IMR-90 (cell line): ENCODE results near the gene OSBPL1A. TPM values are rescaled to one million over a fixed set of nuclear protein-coding genes. Genes with fewer than 3 reads are reported as not detected.

Source experiments
- ATAC-seq: fragments of 200-7000 bp; cut with Tn5 transposase; 2 replicates; pipeline ENCODE4 v1.9.1; 2020; ENCODE audit warnings: low read depth, mild to moderate bottlenecking, moderate library complexity
- BruUV-seq: library from RNA; stranded (reverse); fragments of 400-500 nt; replicated peaks from 2 replicates; lab custom pipeline; 2021; lab: Mats Ljungman, UMichigan
- CTCF ChIA-PET: fragments of 300-600 bp; formaldehyde crosslinking; extraction: SDS; loops from one replicate; lab custom pipeline; 2021; ENCODE audit warnings: antibody characterized with exemption; lab: Yijun Ruan, JAX
- POLR2A ChIA-PET: fragments of 300-600 bp; sonication (Branson Sonifier 250); formaldehyde crosslinking; loops from one replicate; lab custom pipeline; 2022; ENCODE audit warnings: antibody characterized with exemption; ENCODE audit not compliant: unreplicated experiment; lab: Charles Lee
- DNase-seq: peaks from one replicate; pipeline ENCODE4 v3.0.0; 2013
- H2AFZ ChIP-seq: replicated peaks from 2 replicates; pipeline ENCODE3; 2013; ENCODE audit warnings: low read length, mild to moderate bottlenecking; ENCODE audit not compliant: poor library complexity
- H2AK5ac ChIP-seq: 2 replicates; pipeline ENCODE4 v1.6.1; 2013; ENCODE audit warnings: low read depth, low read length, inconsistent platforms
- H2AK9ac ChIP-seq: replicated peaks from 2 replicates; pipeline ENCODE3; 2013; ENCODE audit warnings: mild to moderate bottlenecking, low read depth, low read length, moderate library complexity; ENCODE audit not compliant: poor library complexity
- H2BK120ac ChIP-seq: 2 replicates; pipeline ENCODE4 v1.6.1; 2013; ENCODE audit warnings: low read depth, low read length, inconsistent platforms
- H2BK15ac ChIP-seq: 3 replicates; pipeline ENCODE4 v1.6.1; 2013; ENCODE audit warnings: low read depth, low read length, inconsistent platforms
- H2BK20ac ChIP-seq: 2 replicates; pipeline ENCODE4 v1.6.1; 2013; ENCODE audit warnings: low read depth, mild to moderate bottlenecking, inconsistent platforms, low read length, moderate library complexity
- H2BK5ac ChIP-seq: 2 replicates; pipeline ENCODE4 v1.6.1; 2013; ENCODE audit warnings: mild to moderate bottlenecking, low read depth, low read length, inconsistent platforms; ENCODE audit not compliant: poor library complexity, severe bottlenecking
- H3K14ac ChIP-seq: replicated peaks from 2 replicates; pipeline ENCODE4 v1.6.1; 2013; ENCODE audit warnings: low read depth, low read length, inconsistent platforms
- H3K18ac ChIP-seq: 2 replicates; pipeline ENCODE4 v1.6.1; 2013; ENCODE audit warnings: low read depth, low read length, control low read depth
- H3K23ac ChIP-seq: 2 replicates; pipeline ENCODE4 v1.6.1; 2013; ENCODE audit warnings: low read depth, low read length, inconsistent platforms
- H3K27ac ChIP-seq: 2 replicates; pipeline ENCODE4 v1.5.1; 2013; ENCODE audit warnings: mild to moderate bottlenecking, control low read depth, low read length; ENCODE audit not compliant: insufficient read depth
- H3K27me3 ChIP-seq: 2 replicates; pipeline ENCODE4 v1.6.1; 2013; ENCODE audit warnings: low read length; ENCODE audit not compliant: control insufficient read depth, insufficient read depth
- H3K36me3 ChIP-seq: 2 replicates; pipeline ENCODE4 v1.6.1; 2013; ENCODE audit warnings: low read length, mixed read lengths; ENCODE audit not compliant: control insufficient read depth, insufficient read depth
- H3K4ac ChIP-seq: 2 replicates; pipeline ENCODE4 v1.6.1; 2013; ENCODE audit warnings: low read depth, low read length, inconsistent platforms
- H3K4me1 ChIP-seq: 2 replicates; pipeline ENCODE4 v1.6.1; 2013; ENCODE audit warnings: low read length, mixed read lengths; ENCODE audit not compliant: control insufficient read depth, insufficient read depth
- H3K4me2 ChIP-seq: 2 replicates; pipeline ENCODE4 v1.6.1; 2013; ENCODE audit warnings: low read depth, mild to moderate bottlenecking, control low read depth, low read length, moderate library complexity
- H3K4me3 ChIP-seq: 2 replicates; pipeline ENCODE4 v1.5.1; 2013; ENCODE audit warnings: low read depth, mild to moderate bottlenecking, control low read depth, low read length, moderate library complexity; ENCODE audit not compliant: insufficient read depth
- H3K56ac ChIP-seq: 2 replicates; pipeline ENCODE4 v1.6.1; 2013; ENCODE audit warnings: low read length, inconsistent platforms; ENCODE audit not compliant: insufficient read depth; ENCODE audit errors: extremely low read depth
- H3K79me1 ChIP-seq, 2 experiments: 2 replicates each; pipeline ENCODE4 v1.6.1; 2013; ENCODE audit warnings: low read length in 2 of 2, inconsistent platforms in 1 of 2, low read depth in 1 of 2
- H3K9ac ChIP-seq: 2 replicates; pipeline ENCODE4 v1.6.1; 2013; ENCODE audit warnings: low read depth, low read length, control low read depth
- H3K9me1 ChIP-seq: 2 replicates; pipeline ENCODE4 v1.6.1; 2013; ENCODE audit warnings: low read length, inconsistent platforms; ENCODE audit not compliant: insufficient read depth
- H3K9me3 ChIP-seq: 2 replicates; pipeline ENCODE4 v1.6.1; 2013; ENCODE audit warnings: low read length; ENCODE audit not compliant: control insufficient read depth, insufficient read depth
- H4K20me1 ChIP-seq: 2 replicates; pipeline ENCODE4 v1.6.1; 2013; ENCODE audit warnings: low read length, inconsistent platforms; ENCODE audit not compliant: insufficient read depth
- H4K5ac ChIP-seq: 2 replicates; pipeline ENCODE4 v1.6.1; 2013; ENCODE audit warnings: mild to moderate bottlenecking, low read depth, low read length, control low read depth
- H4K8ac ChIP-seq, 2 experiments: 2 replicates each; pipeline ENCODE4 v1.6.1; 2013; ENCODE audit warnings: low read depth in 2 of 2, low read length in 2 of 2, control low read depth in 1 of 2, inconsistent platforms in 1 of 2
- H4K91ac ChIP-seq: 2 replicates; pipeline ENCODE4 v1.6.1; 2013; ENCODE audit warnings: low read depth, low read length, inconsistent platforms; ENCODE audit not compliant: insufficient read depth
- BHLHE40 ChIP-seq: fragments of 150-350 bp; IDR thresholded peaks from 2 replicates; pipeline ENCODE4 v1.6.1; 2016; ENCODE audit warnings: mild to moderate bottlenecking, low read depth, low read length
- ELK1 ChIP-seq: fragments of 150-350 bp; IDR thresholded peaks from 2 replicates; pipeline ENCODE4 v1.6.1; 2016; ENCODE audit warnings: low read depth, mild to moderate bottlenecking, low read length, moderate library complexity, borderline replicate concordance
- FOS ChIP-seq: fragments of 150-350 bp; IDR thresholded peaks from 2 replicates; pipeline ENCODE4 v1.6.1; 2016; ENCODE audit warnings: low read depth, low read length
- MAZ ChIP-seq: IDR thresholded peaks from 2 replicates; pipeline ENCODE4 v1.6.1; 2012; ENCODE audit warnings: low read depth, mild to moderate bottlenecking, low read length, improper control_type of control experiment, moderate library complexity, borderline replicate concordance
- NFE2L2 ChIP-seq: fragments of 150-350 bp; IDR thresholded peaks from 2 replicates; pipeline ENCODE4 v1.6.1; 2016; ENCODE audit warnings: low read depth, mild to moderate bottlenecking, low read length
- RAD21 ChIP-seq: IDR thresholded peaks from 2 replicates; pipeline ENCODE4 v1.6.1; 2012; ENCODE audit warnings: low read length, improper control_type of control experiment
- dilution Hi-C: fragments of 300-500 bp; cut with HindIII; formaldehyde crosslinking; loops from one replicate; pipeline ENCODE4 v1.14.3; 2018; ENCODE audit warnings: low sequenced_read_pairs; ENCODE audit not compliant: unreplicated experiment
- in situ Hi-C: fragments of 300-500 bp; cut with MboI; formaldehyde crosslinking; loops from 3 replicates; pipeline ENCODE4 v1.14.3; 2019; ENCODE audit warnings: low sequenced_read_pairs, inconsistent platforms, mixed read lengths
- intact Hi-C: fragments of 100-400 bp; cut with micrococcal nuclease; formaldehyde crosslinking; loops from 2 replicates; pipeline ENCODE4 v1.10.0; 2022
- polyA plus RNA-seq, 3 experiments: library from polyadenylated mRNA; depleted of rRNA; stranded (reverse); fragments of >200 nt; gene quantifications; 2 replicates each; pipeline ENCODE4 v1.2.3, GENCODE V29; 2012; ENCODE audit warnings: low replicate concordance in 1 of 3
- total RNA-seq: library from RNA; depleted of rRNA; stranded (reverse); fragments of >200 nt; gene quantifications from 2 replicates; pipeline ENCODE4 v1.2.3, GENCODE V29; 2012
- TF ChIP-seq, protein P1 (sequence below): fragments of 150-350 bp; IDR thresholded peaks from 2 replicates; pipeline ENCODE4 v1.6.1; 2017; ENCODE audit warnings: mild to moderate bottlenecking, antibody characterized with exemption, low read length, low read depth
- TF ChIP-seq, protein P2 (sequence below): conservative IDR thresholded peaks from 2 replicates; pipeline ENCODE4 v1.5.1; 2012; ENCODE audit warnings: mild to moderate bottlenecking, low read depth, low read length, improper control_type of control experiment

Gene OSBPL1A
- total and polyA plus RNA-seq, 2 of the 4 experiments (the other 2 are of a cell fraction), result 29.4 to 70.4 TPM

DNA sequence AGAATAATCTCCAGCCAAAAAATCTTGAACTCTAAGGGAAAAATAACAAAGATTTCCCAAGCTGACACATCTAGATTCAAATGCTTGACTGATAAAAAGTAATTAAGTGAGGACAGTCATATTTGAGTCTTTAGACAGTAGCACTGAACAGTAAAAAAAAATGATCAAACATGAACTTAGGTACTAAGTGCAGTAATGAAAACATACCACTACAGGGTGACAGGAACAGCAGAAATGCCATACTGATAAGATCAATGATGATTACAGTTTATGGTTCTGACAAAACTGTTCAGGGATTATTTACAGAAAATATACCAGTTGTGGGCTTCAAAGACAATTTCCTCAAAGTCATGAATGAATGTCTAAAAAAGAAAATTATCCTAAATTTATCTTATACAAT lies 80.3 kb downstream of the OSBPL1A start:
- peaks cover 3% of the 10 kb centered on the region; the same call in 1 of the 2 replicates for H3K9me1 ChIP-seq
- BruUV-seq, result no TSS peak
- ATAC-seq, result no peak

More for the DNA sequence above, 80.3 kb downstream of the OSBPL1A start:
- Histone ChIP-seq H3K4me2 (no peak overlapping the region), H3K9ac (no peak overlapping the region), H2BK20ac (no peak overlapping the region), H4K20me1 (no peaks in the 10 kb centered on the region), H4K8ac (no peak overlapping the region), H3K9me3 (no peaks in the 10 kb centered on the region), H3K23ac (no peak overlapping the region), H3K27me3 (no peaks in the 10 kb centered on the region), H3K27ac (no peak overlapping the region), H2AFZ (no peak overlapping the region), H3K14ac (no peak overlapping the region), H2BK120ac (no peak overlapping the region), H3K18ac (no peak overlapping the region), H3K79me1 (no peaks in the 10 kb centered on the region), H4K5ac (no peak overlapping the region), H2AK5ac (no peak overlapping the region), H3K36me3 (no peaks in the 10 kb centered on the region), H3K4me3 (no peak overlapping the region), H3K4me1 (peaks cover 2% of the 10 kb centered on the region), H2BK5ac (no peak overlapping the region), H3K4ac (no peak overlapping the region), H2AK9ac (no peak overlapping the region), H3K56ac (no peak overlapping the region), H4K91ac (no peak overlapping the region), H2BK15ac (no peak overlapping the region)
- in situ Hi-C loops, result no loop called here
- TF ChIP-seq, protein P1, sequence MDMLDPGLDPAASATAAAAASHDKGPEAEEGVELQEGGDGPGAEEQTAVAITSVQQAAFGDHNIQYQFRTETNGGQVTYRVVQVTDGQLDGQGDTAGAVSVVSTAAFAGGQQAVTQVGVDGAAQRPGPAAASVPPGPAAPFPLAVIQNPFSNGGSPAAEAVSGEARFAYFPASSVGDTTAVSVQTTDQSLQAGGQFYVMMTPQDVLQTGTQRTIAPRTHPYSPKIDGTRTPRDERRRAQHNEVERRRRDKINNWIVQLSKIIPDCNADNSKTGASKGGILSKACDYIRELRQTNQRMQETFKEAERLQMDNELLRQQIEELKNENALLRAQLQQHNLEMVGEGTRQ, result no peak
- no peak for TF ChIP-seq BHLHE40
- TF ChIP-seq, protein P2, sequence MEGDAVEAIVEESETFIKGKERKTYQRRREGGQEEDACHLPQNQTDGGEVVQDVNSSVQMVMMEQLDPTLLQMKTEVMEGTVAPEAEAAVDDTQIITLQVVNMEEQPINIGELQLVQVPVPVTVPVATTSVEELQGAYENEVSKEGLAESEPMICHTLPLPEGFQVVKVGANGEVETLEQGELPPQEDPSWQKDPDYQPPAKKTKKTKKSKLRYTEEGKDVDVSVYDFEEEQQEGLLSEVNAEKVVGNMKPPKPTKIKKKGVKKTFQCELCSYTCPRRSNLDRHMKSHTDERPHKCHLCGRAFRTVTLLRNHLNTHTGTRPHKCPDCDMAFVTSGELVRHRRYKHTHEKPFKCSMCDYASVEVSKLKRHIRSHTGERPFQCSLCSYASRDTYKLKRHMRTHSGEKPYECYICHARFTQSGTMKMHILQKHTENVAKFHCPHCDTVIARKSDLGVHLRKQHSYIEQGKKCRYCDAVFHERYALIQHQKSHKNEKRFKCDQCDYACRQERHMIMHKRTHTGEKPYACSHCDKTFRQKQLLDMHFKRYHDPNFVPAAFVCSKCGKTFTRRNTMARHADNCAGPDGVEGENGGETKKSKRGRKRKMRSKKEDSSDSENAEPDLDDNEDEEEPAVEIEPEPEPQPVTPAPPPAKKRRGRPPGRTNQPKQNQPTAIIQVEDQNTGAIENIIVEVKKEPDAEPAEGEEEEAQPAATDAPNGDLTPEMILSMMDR, result no peak
- no peak for TF ChIP-seq MAZ
- TF ChIP-seq ELK1, result no peak
- no peak for TF ChIP-seq RAD21
- TF ChIP-seq FOS, result no peak
- TF ChIP-seq NFE2L2, result no peak
- CTCF ChIA-PET, result no interaction called here
- intact Hi-C loops, result no loop called here
- no peak for DNase-seq
- POLR2A ChIA-PET, result no interaction called here
- dilution Hi-C loops, result no loop called here
